ENCODE data around the gene MRC1.

Gene MRC1

DNA sequence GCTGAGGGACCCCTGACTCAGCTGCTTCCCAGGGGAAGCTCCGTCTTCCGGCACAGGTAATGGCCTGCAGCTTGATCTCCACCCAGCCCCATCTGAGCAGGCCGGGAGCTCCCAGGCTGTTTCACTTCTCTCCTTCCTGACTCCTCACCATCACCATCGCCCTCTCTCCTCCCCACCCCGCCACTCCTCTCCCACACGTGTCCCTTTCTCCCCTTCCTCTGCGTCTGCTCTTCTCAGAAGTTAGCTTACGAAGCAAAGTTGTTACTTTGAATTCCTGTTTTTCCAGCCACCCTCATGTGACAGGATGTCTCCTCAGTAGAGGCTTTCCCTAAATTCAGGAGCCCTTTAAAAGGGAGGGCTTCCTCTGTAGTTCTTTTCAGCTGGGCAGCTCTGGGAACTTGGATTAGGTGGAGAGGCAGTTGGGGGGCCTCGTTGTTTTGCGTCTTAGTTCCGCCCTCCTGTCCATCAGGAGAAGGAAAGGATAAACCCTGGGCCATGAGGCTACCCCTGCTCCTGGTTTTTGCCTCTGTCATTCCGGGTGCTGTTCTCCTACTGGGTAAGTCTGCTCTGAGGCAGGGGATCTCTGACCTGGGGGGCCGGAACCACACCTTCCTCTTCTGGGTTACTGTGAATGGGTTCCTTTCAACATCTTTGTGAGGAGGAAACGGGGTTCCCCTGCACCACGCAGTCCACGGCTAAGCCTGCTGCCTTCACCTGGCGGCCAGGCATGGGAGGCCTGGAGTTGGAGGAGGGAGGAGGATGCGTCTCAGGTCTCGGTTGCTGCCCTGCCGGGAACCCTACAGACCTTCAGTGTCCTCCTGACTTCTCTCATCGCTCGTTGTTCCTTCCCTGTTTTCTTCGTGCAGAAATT is at the start of gene MRC1:
MRC1 (plus strand) TSS at position 378 of the 871 bp plus-strand sequence; CDS start at position 496, 118 bp downstream.
- no peak within 1 kb of the TSS for H3K27ac ChIP-seq
- TF ChIP-seq ZFX (IDR thresholded peaks at IDR 0.05) = no peak
- TF ChIP-seq, protein P1, sequence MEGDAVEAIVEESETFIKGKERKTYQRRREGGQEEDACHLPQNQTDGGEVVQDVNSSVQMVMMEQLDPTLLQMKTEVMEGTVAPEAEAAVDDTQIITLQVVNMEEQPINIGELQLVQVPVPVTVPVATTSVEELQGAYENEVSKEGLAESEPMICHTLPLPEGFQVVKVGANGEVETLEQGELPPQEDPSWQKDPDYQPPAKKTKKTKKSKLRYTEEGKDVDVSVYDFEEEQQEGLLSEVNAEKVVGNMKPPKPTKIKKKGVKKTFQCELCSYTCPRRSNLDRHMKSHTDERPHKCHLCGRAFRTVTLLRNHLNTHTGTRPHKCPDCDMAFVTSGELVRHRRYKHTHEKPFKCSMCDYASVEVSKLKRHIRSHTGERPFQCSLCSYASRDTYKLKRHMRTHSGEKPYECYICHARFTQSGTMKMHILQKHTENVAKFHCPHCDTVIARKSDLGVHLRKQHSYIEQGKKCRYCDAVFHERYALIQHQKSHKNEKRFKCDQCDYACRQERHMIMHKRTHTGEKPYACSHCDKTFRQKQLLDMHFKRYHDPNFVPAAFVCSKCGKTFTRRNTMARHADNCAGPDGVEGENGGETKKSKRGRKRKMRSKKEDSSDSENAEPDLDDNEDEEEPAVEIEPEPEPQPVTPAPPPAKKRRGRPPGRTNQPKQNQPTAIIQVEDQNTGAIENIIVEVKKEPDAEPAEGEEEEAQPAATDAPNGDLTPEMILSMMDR (conservative IDR thresholded peaks at IDR 0.05) = no peak

DNA sequence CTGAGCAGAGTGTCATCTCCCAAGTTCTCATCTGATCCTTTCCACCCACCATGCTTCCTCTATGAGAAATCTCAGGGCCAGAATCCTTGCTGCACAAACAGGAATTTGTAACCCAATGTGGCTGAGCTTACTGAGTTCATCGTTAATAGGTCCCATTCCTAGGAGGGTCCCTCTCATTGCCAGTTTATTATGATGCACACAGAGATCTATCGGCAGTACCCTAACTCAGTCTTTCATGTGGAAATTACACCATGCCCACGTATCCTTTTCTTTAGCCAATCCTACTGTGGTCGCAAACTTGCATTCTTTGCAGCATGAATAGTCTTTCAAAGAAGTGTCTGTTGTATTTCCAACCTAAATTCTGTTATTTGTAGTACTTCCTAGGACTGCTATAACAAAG is 45.0 kb upstream of the MRC1 start:
- TF ChIP-seq, protein P1 (conservative IDR thresholded peaks at IDR 0.05) = no peak
- no peak for TF ChIP-seq ZFX (IDR thresholded peaks at IDR 0.05)
- no peak overlapping the region for H3K27ac ChIP-seq

DNA sequence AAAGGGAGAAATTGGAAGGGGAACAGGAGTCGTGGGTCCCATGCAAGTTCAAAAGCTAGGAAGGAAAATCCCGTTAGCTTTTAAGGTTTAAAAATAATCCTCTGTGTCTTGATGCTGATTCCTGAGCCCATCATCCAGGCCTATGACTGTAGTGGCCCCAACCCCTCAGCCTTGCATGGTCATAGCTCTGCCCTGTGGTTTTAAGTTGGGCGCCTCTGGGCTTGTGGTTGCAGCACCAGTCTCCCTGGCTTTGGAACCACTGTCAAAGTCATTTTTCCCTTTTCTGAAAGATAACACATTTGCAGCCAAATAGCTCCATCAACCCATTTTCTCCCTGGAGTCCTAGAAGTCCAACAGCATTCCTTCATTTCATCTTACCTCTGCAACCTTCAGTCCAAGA is 43.5 kb upstream of the MRC1 start:
- no peak overlapping the region for H3K27ac ChIP-seq
- TF ChIP-seq, protein P1 (conservative IDR thresholded peaks at IDR 0.05) = no peak
- no peak for TF ChIP-seq ZFX (IDR thresholded peaks at IDR 0.05)

DNA sequence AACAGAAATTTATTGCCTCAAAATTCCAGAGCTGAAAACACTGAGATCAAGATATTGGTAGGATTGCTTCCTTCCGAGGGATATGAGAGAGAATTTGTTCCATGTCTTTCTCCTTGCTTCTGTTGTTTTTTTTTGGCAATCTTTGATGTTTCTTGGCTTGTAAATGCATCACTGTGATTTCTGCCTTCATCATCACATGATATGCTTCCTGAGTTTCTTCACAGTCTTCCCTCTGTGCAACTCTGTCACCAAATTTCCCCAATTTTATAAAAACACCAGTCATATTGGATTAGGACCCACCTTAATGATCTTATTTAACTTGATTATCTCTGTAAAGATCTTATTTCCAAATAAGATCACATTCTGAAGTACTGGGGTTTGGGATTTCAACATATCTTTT is 42.4 kb upstream of the MRC1 start:
- no peak overlapping the region for H3K27ac ChIP-seq
- TF ChIP-seq, protein P1 (conservative IDR thresholded peaks at IDR 0.05) = no peak
- no peak for TF ChIP-seq ZFX (IDR thresholded peaks at IDR 0.05)

DNA sequence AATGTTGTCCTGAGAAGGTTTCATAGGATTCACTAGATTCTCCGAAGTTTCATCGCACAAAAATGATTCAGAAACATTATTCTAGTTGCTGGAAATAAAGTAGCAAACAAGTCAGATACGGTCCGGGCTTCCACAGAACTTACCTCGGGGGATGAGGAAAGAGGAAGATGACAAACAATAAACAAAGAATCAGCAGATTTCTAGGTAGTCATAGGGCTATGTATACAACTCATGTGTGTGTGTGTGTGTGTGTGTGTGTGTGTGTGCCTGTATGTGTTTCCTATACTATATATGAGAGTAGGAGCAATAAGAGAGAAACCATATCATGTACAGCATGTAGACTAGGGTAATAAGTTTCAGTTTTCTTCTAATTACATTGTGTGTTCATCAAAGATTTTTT is 40.7 kb upstream of the MRC1 start:
- TF ChIP-seq, protein P1 (conservative IDR thresholded peaks at IDR 0.05) = no peak
- TF ChIP-seq ZFX (IDR thresholded peaks at IDR 0.05) = no peak
- no peak overlapping the region for H3K27ac ChIP-seq

GRCh38 chr10:17768957-17769356 is 40.2 kb upstream of the MRC1 start:
- no peak overlapping the region for H3K27ac ChIP-seq
- no peak for TF ChIP-seq ZFX (IDR thresholded peaks at IDR 0.05)
- TF ChIP-seq, protein P1 (conservative IDR thresholded peaks at IDR 0.05) = no peak

DNA sequence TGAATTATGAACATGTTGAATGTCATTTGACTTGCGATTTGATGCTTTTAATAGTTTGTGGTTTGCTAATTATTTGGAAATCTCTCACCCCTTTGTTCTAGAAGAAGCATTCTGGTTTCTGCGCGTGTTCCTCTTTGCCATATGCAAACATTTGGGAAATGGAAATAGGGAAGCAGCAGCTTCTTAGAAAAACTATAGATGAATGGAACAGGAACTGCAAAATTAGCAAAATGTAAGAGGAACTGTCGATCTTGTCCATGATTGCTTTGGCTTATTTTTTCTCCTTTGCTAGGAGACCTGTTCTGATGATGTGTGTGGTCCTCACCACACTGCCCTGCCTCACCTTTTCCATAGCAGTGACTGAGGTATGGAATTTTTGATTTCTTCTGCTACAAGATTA is 38.1 kb upstream of the MRC1 start:
- TF ChIP-seq, protein P1 (conservative IDR thresholded peaks at IDR 0.05) = no peak
- TF ChIP-seq ZFX (IDR thresholded peaks at IDR 0.05) = no peak
- H3K27ac ChIP-seq = no peak overlapping the region
